Lung (tissue), 12 donors: Measurements from ENCODE around the gene B3GNT3. TPM values are rescaled to one million over a fixed set of nuclear protein-coding genes. Genes with fewer than 3 reads are reported as not detected.
"Not testable (repeated sequence)": the region's sequence is repeated elsewhere in the genome, so short reads cannot be mapped to it uniquely, and the experiment has no call there.

Source experiments
- ATAC-seq: fragments of 200-7000 bp; cut with Tn5 transposase; one replicate; pipeline ENCODE4 v1.9.1; 2020; ENCODE audit warnings: moderate number of reproducible peaks; ENCODE audit not compliant: insufficient read depth, low FRiP score
- DNase-seq, 3 donors: peaks; one replicate each; pipeline ENCODE4 v3.0.0-alpha.2; 2013 to 2017
- H3K27ac ChIP-seq, 2 donors: one replicate each; pipeline ENCODE4 v1.5.1; 2013; ENCODE audit warnings: mild to moderate bottlenecking in 2 of 2, moderate library complexity in 2 of 2, control low read depth in 1 of 2, inconsistent platforms in 1 of 2, low read depth in 1 of 2, low read length in 1 of 2
- H3K27me3 ChIP-seq, 3 donors: one replicate each; pipeline ENCODE4 v1.5.1; 2013; ENCODE audit warnings: low read length in 2 of 3; ENCODE audit not compliant: control insufficient read depth in 3 of 3, insufficient read depth in 3 of 3
- H3K36me3 ChIP-seq, 4 donors: one replicate each; pipeline ENCODE4 v1.5.1; 2013; ENCODE audit warnings: low read length in 4 of 4, mild to moderate bottlenecking in 1 of 4, moderate library complexity in 1 of 4; ENCODE audit not compliant: control insufficient read depth in 4 of 4, insufficient read depth in 4 of 4
- H3K4me1 ChIP-seq, 5 donors: one replicate each; pipeline ENCODE4 v1.5.1; 2013; ENCODE audit warnings: low read length in 5 of 5, mild to moderate bottlenecking in 2 of 5, moderate library complexity in 1 of 5; ENCODE audit not compliant: control insufficient read depth in 5 of 5, insufficient read depth in 5 of 5
- H3K4me3 ChIP-seq: one replicate; pipeline ENCODE4 v1.5.1; 2013; ENCODE audit warnings: mild to moderate bottlenecking, control low read depth, moderate library complexity
- H3K9ac ChIP-seq, 2 donors: one replicate each; pipeline ENCODE4 v1.5.1; 2013; ENCODE audit warnings: low read length in 2 of 2, control low read depth in 1 of 2; ENCODE audit not compliant: insufficient read depth in 1 of 2
- H3K9me3 ChIP-seq, 4 donors: one replicate each; pipeline ENCODE4 v1.5.1; 2013; ENCODE audit warnings: low read length in 3 of 4, mild to moderate bottlenecking in 1 of 4, moderate library complexity in 1 of 4; ENCODE audit not compliant: control insufficient read depth in 4 of 4, insufficient read depth in 3 of 4
- CTCF ChIP-seq: IDR thresholded peaks from 2 replicates; pipeline ENCODE4 v1.5.1; 2012; ENCODE audit warnings: mild to moderate bottlenecking; ENCODE audit errors: control extremely low read depth, extremely low read depth
- WGBS, 2 donors: extraction: QIAGEN DNeasy Blood & Tissue Kit; methylation state at CpG; one replicate each; pipeline ENCODE4 v1.1.7; 2013; 5-methylcytosine and 5-hydroxymethylcytosine counted together
- polyA plus RNA-seq, 2 donors: library from polyadenylated mRNA; stranded (reverse); fragments of 200-250 nt; gene quantifications; one replicate each; pipeline ENCODE4 v1.2.1, GENCODE V29; 2013
- total RNA-seq, 2 donors: library from RNA; depleted of rRNA in 1 of 2; stranded (reverse); fragments of >200 nt in 1 of 2; gene quantifications; one replicate each; pipeline ENCODE4 v1.2.1, GENCODE V29; 2014 to 2021
- donor health status: control.
- donor health status: control.
- donor health status: Bipolar disorder and iron deficiency.
- donor health status: healthy.
- donor health status: DM: yes; HTN: yes; CAD: no.

B3GNT3 gene
- total and polyA plus RNA-seq, 4 donors, result 1.00 to 3.0 (median 2.0) TPM

DNA sequence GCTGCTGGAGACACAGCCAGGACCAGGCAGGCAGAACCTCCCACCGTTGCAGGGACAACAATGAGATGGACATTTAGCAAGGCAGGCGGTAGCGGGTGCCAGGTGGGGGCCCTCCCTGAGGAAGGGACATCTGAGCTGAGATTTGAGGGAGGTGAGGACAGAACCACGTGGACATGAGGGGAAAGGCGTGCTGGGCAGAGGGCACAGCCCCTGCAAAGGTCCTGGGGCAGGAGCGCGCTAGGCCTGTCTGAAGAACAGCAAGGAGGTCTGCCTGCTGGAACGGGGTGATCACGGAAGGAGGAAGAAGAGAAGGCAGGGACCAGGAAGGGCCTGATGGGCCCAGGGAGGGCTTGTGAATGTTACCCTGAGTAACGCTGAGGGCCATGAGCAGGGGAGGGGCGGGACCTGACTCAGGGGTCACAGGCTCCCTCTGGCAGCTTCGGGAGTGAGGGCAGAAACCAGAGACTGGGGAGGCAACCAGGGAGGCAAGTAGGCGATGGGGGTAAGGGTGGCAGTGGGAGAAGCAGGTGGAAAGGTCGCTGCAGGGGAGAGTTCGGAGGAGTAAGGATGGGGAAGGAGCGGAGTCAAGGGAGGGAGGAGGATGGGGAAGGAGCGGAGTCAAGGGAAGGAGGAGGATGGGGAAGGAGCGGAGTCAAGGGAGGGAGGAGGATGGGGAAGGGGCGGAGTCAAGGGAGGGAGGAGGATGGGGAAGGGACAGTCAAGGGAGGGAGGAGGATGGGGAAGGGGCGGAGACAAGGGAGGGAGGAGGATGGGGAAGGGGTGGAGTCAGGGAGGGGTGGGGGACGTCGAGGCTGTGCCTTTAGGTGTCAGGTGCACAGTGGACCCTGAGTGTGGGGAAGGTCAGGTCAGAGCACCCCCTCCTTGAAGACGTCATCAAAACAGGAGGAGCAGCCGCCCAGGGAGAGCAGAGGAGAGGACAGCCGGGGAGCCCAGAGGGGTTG lies 15.7 kb upstream of the B3GNT3 start:
- peak in 1 of 3 donors; percentile 30 for DNase-seq
- no peak overlapping the region for H3K9ac ChIP-seq
- H3K9me3 ChIP-seq, result peaks cover 0 to 1% (median 0%) of the 10 kb centered on the region in 4 donors
- no peak for TF ChIP-seq CTCF
- H3K36me3 ChIP-seq, result no peaks in the 10 kb centered on the region
- no peak overlapping the region for H3K4me3 ChIP-seq
- H3K27ac ChIP-seq, result no peak overlapping the region
- H3K4me1 ChIP-seq, result peaks cover 0 to 2% (median 0%) of the 10 kb centered on the region in 5 donors
- no peak for ATAC-seq
- peaks cover 0 to 2% (median 0%) of the 10 kb centered on the region in 3 donors for H3K27me3 ChIP-seq
- 15 to 22% methylated on average over 22 to 25 of the region's 25 CpGs for WGBS, 2 donors

- ATAC-seq, result no peak
- no peak for TF ChIP-seq CTCF
- no peaks in the 10 kb centered on the region for H3K36me3 ChIP-seq
- H3K9me3 ChIP-seq, result peaks cover 0 to 1% (median 0%) of the 10 kb centered on the region in 4 donors
- peaks cover 0 to 2% (median 0%) of the 10 kb centered on the region in 5 donors for H3K4me1 ChIP-seq
- H3K27me3 ChIP-seq, result peaks cover 0 to 2% (median 0%) of the 10 kb centered on the region in 3 donors
- no peak overlapping the region for H3K27ac ChIP-seq
- no peak overlapping the region for H3K4me3 ChIP-seq
- no peak for DNase-seq
- H3K9ac ChIP-seq, result no peak overlapping the region
- 91 to 100% methylated on average over 2 of the region's 2 CpGs for WGBS, 2 donors
These were observed 14.2 kb upstream of the B3GNT3 start for GRCh38 chr19:17780781-17781180.

DNA sequence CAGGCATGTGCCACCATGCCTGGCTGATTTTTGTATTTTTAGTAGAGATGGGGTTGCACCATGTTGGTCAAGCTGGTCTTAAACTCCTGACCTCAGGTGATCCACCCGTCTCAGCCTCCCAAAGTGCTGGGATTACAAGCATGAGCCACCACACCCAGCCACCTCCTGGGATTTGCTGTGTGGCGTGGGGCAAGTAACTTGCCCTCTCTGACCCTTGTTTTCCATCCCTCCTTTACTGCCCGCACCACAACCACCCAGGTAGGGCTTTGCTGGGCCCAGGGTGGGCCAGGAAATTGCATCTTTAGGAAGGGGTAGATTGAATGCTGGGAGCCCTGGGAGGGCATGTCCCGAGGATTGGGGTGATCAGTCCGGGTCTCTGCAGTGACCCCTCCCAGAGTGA lies 11.2 kb upstream of the B3GNT3 start:
- 69 to 89% methylated on average over 5 of the region's 5 CpGs for WGBS, 2 donors
- H3K9me3 ChIP-seq, H3K9ac ChIP-seq, H3K27me3 ChIP-seq, DNase-seq, H3K4me1 ChIP-seq, H3K36me3 ChIP-seq, ATAC-seq, H3K4me3 ChIP-seq, H3K27ac ChIP-seq: not testable (repeated sequence)

- Histone ChIP-seq H3K27ac (no peak overlapping the region), H3K4me1 (no peaks in the 10 kb centered on the region), H3K4me3 (no peak overlapping the region), H3K36me3 (no peaks in the 10 kb centered on the region), H3K9me3 (no peaks in the 10 kb centered on the region), H3K27me3 (no peaks in the 10 kb centered on the region), H3K9ac (no peak overlapping the region)
- TF ChIP-seq CTCF, result peak; percentile 52
- WGBS, 2 donors, result 53 to 60% methylated on average over 30 to 32 of the region's 32 CpGs
- peak; percentile 66 to 72 (median 69) for DNase-seq
- ATAC-seq, result peak; percentile 50
These were observed 10.5 kb upstream of the B3GNT3 start for GRCh38 chr19:17784201-17785008.
